Epithelial cell of proximal tubule (primary cell): ENCODE data around the gene PDZD2. TPM values are rescaled to one million over a fixed set of nuclear protein-coding genes. Genes with fewer than 3 reads are reported as not detected.
"Not testable (repeated sequence)": the region's sequence is repeated elsewhere in the genome, so short reads cannot be mapped to it uniquely, and the experiment has no call there.

Experiments used
- DNase-seq: peaks from one replicate; pipeline ENCODE4 v3.0.0-alpha.2; 2011; ENCODE audit warnings: low read depth
- H3K4me3 ChIP-seq: 2 replicates; pipeline ENCODE4 v1.5.1; 2011; ENCODE audit warnings: low read depth, mild to moderate bottlenecking, low read length
- CTCF ChIP-seq: conservative IDR thresholded peaks from 2 replicates; pipeline ENCODE4 v1.5.1; 2012; ENCODE audit warnings: low read depth, mild to moderate bottlenecking, low read length
- total RNA-seq: library from RNA; depleted of rRNA; stranded (reverse); fragments of >200 nt; gene quantifications from 2 replicates; pipeline ENCODE4 v1.2.3, GENCODE V29; 2015

Gene PDZD2
- total RNA-seq = 1.8 and 8.4 TPM in 2 replicates

DNA sequence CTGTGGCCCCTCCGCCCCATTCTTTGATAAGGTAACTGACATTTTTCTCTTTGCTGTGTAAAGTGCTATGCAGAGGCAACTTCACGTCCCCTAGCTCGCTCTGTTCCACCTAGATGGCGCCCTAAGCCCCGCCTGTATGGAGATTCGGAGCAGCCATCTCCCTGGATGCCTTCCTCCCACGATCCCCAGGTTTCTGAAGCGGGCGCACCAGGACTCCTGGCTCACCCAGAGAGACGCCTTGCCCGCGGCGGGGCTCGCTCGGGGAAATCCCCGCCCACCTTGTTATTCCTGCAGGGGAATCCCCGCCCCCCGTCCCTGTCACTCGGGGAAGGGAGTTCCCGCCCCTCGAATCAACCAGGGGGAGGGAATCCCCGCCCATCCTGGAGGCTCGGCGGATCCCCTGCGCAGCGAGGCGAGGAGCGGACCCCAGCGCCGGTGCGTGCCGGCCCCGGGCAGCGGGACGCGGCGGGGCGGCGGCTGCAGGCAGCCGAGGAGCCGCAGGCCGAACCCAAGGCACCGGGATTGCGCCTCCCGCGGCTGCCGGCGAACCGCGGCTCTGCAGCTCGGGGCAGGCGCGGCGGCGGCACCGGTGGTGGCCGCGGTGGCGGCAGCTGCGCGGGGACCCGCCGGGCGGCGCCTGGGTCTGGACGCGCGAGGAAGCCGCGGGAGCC lies at the start of gene PDZD2:
TSS of gene PDZD2 (plus strand) at position 384 of the 671 bp plus-strand sequence.
- TF ChIP-seq CTCF = peak; percentile 53
- peak within 1 kb of the TSS; percentile 63 for H3K4me3 ChIP-seq
- no peak for DNase-seq

GRCh38 chr5:31593665-31594064 lies 45.3 kb upstream of the PDZD2 start:
- no peak for DNase-seq
- no peak overlapping the region for H3K4me3 ChIP-seq
- no peak for TF ChIP-seq CTCF

GRCh38 chr5:31596354-31596753 lies 42.6 kb upstream of the PDZD2 start:
- DNase-seq = no peak
- no peak for TF ChIP-seq CTCF
- no peak overlapping the region for H3K4me3 ChIP-seq

GRCh38 chr5:31598640-31599611 lies 40.0 kb upstream of the PDZD2 start:
- no peak for TF ChIP-seq CTCF
- no peak overlapping the region for H3K4me3 ChIP-seq
- DNase-seq = no peak

GRCh38 chr5:31602305-31602704 lies 36.6 kb upstream of the PDZD2 start:
- DNase-seq, H3K4me3 ChIP-seq: not testable (repeated sequence)

GRCh38 chr5:31604240-31604639 lies 34.7 kb upstream of the PDZD2 start:
- H3K4me3 ChIP-seq = no peak overlapping the region
- TF ChIP-seq CTCF = no peak
- no peak for DNase-seq

- DNase-seq = no peak
- TF ChIP-seq CTCF = no peak
- no peak overlapping the region for H3K4me3 ChIP-seq
Observed at GRCh38 chr5:31604644-31605043, 34.3 kb upstream of the PDZD2 start.
